ENCODE measurements around the gene IFNA13. TPM values are rescaled to one million over a fixed set of nuclear protein-coding genes. Genes with fewer than 3 reads are reported as not detected.

The IFNA13 gene
- total RNA-seq, 2 donors from 2014 or later, result not detected

DNA sequence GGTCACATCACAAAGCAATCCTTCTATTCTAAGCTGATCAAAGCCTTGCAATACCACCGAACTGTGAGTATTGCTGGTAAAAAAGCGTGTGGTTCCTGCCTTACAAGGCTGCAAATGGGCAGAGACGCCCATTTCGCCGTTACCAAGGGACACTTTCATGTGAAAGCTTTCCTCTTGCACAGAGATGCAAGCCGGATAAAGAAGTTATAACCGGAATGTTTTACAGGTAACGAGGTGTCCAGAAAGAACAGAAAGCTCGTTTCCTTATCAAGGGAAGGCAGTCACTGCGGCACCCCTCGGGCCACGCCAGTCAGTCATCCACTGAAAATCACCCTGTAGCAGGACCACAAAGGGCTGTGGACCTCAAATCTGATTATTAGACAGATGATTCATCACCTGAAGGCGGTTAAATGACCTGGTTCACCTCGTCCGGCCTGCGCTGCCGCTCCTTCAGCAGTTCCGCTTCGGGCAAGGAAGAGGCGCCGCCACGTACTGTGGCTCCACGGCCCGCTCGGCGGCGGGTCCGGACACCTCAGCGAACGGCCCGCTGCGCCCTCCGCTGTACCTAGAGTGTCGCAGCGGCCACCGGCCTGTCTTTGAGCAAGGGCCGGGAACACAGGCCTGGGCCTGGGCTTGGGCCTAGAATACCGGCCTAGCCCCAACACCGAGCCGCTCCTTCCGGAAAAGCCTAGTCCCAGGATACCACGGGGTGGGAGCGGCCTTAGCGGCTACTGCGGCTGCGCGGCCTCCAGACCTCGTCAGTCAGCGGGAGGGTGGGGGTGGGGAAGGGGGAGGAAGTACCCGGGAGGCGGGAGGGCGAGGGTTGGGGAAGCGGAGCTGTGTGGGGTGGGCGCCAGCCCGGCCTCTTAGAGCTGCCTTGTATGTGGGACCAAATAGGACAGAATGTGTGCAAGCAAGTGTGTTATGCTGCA lies 32.9 kb downstream of the IFNA13 start, which contains the start of gene KLHL9:
Gene KLHL9, minus strand, starts transcription at position 704 of the 932 bp plus-strand sequence. Its CDS starts 545 bp downstream, at position 159.
- ATAC-seq (replicated peaks in 1 of 2) (peak; percentile 90 to 91), DNase-seq (peak; percentile 82 to 87)
- Mint-ChIP-seq H3K4me3 (peak within 1 kb of the TSS; percentile 89 to 99), H3K27me3 (ENCODE audit: low read depth) (peaks cover 11% of the 10 kb centered on the region), H3K27ac (peak within 1 kb of the TSS; percentile 93), H3K4me1 (ENCODE audit: low read depth) (peaks cover 57% of the 10 kb centered on the region), H3K9me3 (no peaks in the 10 kb centered on the region), H3K36me3 (ENCODE audit: insufficient read depth in 2 of 2) (peaks cover 4 to 5% of the 10 kb centered on the region in 2 donors)

GRCh38 chr9:21333226-21333625 lies 34.6 kb downstream of the IFNA13 start:
- Mint-ChIP-seq H3K4me1 (ENCODE audit: low read depth) (peaks cover 68% of the 10 kb centered on the region), H3K36me3 (ENCODE audit: insufficient read depth in 2 of 2) (peaks cover 4 to 5% of the 10 kb centered on the region in 2 donors), H3K27ac (peak overlapping the region; percentile 67), H3K27me3 (ENCODE audit: low read depth) (peaks cover 4% of the 10 kb centered on the region), H3K4me3 (peak overlapping the region; percentile 89 to 99), H3K9me3 (no peaks in the 10 kb centered on the region)
- ATAC-seq (replicated peaks in 1 of 2) (no peak), DNase-seq (no peak)

- Mint-ChIP-seq H3K9me3 (no peaks in the 10 kb centered on the region), H3K36me3 (ENCODE audit: insufficient read depth in 2 of 2) (peaks cover 4 to 5% of the 10 kb centered on the region in 2 donors), H3K4me1 (ENCODE audit: low read depth) (peaks cover 81% of the 10 kb centered on the region), H3K27ac (no peak overlapping the region), H3K27me3 (ENCODE audit: low read depth) (no peaks in the 10 kb centered on the region), H3K4me3 (peak overlapping the region; percentile 89 to 99)
- ATAC-seq (replicated peaks in 1 of 2) (no peak), DNase-seq (no peak)
Measured at GRCh38 chr9:21331676-21332402, 36.0 kb downstream of the IFNA13 start.

- H3K27me3 Mint-ChIP-seq (ENCODE audit: low read depth), result no peaks in the 10 kb centered on the region
- H3K4me3 Mint-ChIP-seq, result no peak overlapping the region
- H3K4me1 Mint-ChIP-seq (ENCODE audit: low read depth), result peaks cover 46% of the 10 kb centered on the region
- ATAC-seq (replicated peaks in 1 of 2), result peak; percentile 69 to 84
- DNase-seq, result no peak
- H3K27ac Mint-ChIP-seq, result no peak overlapping the region
- no peaks in the 10 kb centered on the region for H3K9me3 Mint-ChIP-seq
- H3K36me3 Mint-ChIP-seq (ENCODE audit: insufficient read depth in 2 of 2), result peaks cover 5 to 10% of the 10 kb centered on the region in 2 donors
Measured at GRCh38 chr9:21326526-21327139, 41.2 kb downstream of the IFNA13 start.

- ATAC-seq (replicated peaks in 1 of 2), result no peak
- Mint-ChIP-seq H3K9me3 (no peaks in the 10 kb centered on the region), H3K36me3 (ENCODE audit: insufficient read depth in 2 of 2) (peaks cover 0 to 10% of the 10 kb centered on the region in 2 donors), H3K27ac (peak overlapping the region; percentile 83), H3K4me3 (no peak overlapping the region), H3K4me1 (ENCODE audit: low read depth) (peaks cover 28% of the 10 kb centered on the region), H3K27me3 (ENCODE audit: low read depth) (no peaks in the 10 kb centered on the region)
- no peak for DNase-seq
Measured at GRCh38 chr9:21324047-21324446, 43.8 kb downstream of the IFNA13 start.

- no peak for ATAC-seq (replicated peaks in 1 of 2)
- peaks cover 22% of the 10 kb centered on the region for H3K4me1 Mint-ChIP-seq (ENCODE audit: low read depth)
Measured at GRCh38 chr9:21322911-21323461, 44.9 kb downstream of the IFNA13 start.

GRCh38 chr9:21320465-21320864 lies 47.4 kb downstream of the IFNA13 start:
- Mint-ChIP-seq H3K9me3 (no peaks in the 10 kb centered on the region), H3K27ac (no peak overlapping the region), H3K36me3 (ENCODE audit: insufficient read depth in 2 of 2) (peaks cover 0 to 10% of the 10 kb centered on the region in 2 donors), H3K4me1 (ENCODE audit: low read depth) (peaks cover 5% of the 10 kb centered on the region), H3K4me3 (no peak overlapping the region), H3K27me3 (ENCODE audit: low read depth) (no peaks in the 10 kb centered on the region)
- ATAC-seq (replicated peaks in 1 of 2) (no peak), DNase-seq (no peak)

More at GRCh38 chr9:21322911-21323461, 44.9 kb downstream of the IFNA13 start:
- no peaks in the 10 kb centered on the region for H3K9me3 Mint-ChIP-seq
- H3K4me3 Mint-ChIP-seq, result no peak overlapping the region
- DNase-seq, result no peak
- no peaks in the 10 kb centered on the region for H3K27me3 Mint-ChIP-seq (ENCODE audit: low read depth)
- peaks cover 0 to 10% of the 10 kb centered on the region in 2 donors for H3K36me3 Mint-ChIP-seq (ENCODE audit: insufficient read depth in 2 of 2)
- H3K27ac Mint-ChIP-seq, result no peak overlapping the region

GRCh38 chr9:21317956-21318923 lies 49.6 kb downstream of the IFNA13 start:
- peaks cover 5% of the 10 kb centered on the region for H3K4me1 Mint-ChIP-seq (ENCODE audit: low read depth)
- ATAC-seq (replicated peaks in 1 of 2), result peak; percentile 45 to 69
- no peaks in the 10 kb centered on the region for H3K27me3 Mint-ChIP-seq (ENCODE audit: low read depth)
- H3K36me3 Mint-ChIP-seq (ENCODE audit: insufficient read depth in 2 of 2), result peaks cover 0 to 5% of the 10 kb centered on the region in 2 donors
- no peak overlapping the region for H3K27ac Mint-ChIP-seq
- H3K9me3 Mint-ChIP-seq, result no peaks in the 10 kb centered on the region
- H3K4me3 Mint-ChIP-seq, result no peak overlapping the region
- DNase-seq, result peak; percentile 20 to 24

Other genes with a start within 250 kb of the IFNA13 start
- not detected for gene IFNW1, start 226.2 kb downstream of the IFNA13 start, total RNA-seq
- gene IFNA21, start 201.4 kb downstream of the IFNA13 start, total RNA-seq, result not detected
- gene IFNA4, start 180.5 kb downstream of the IFNA13 start, total RNA-seq, result not detected
- not detected for gene IFNA7, start 165.9 kb downstream of the IFNA13 start, total RNA-seq
- not detected for gene IFNA10, start 160.9 kb downstream of the IFNA13 start, total RNA-seq
- not detected for gene IFNA16, start 150.7 kb downstream of the IFNA13 start, total RNA-seq
- gene IFNA17, start 139.8 kb downstream of the IFNA13 start, total RNA-seq, result not detected
- not detected for gene IFNA14, start 128.1 kb downstream of the IFNA13 start, total RNA-seq
- not detected for gene IFNA5, start 62.7 kb downstream of the IFNA13 start, total RNA-seq
- 10 to 100 TPM; 15.9 to 16.9 TPM for gene KLHL9, start 32.7 kb downstream of the IFNA13 start, total RNA-seq
- not detected for gene IFNA6, start 17.2 kb downstream of the IFNA13 start, total RNA-seq
- not detected for gene IFNA2, start 17.3 kb upstream of the IFNA13 start, total RNA-seq
- gene IFNA8, start 41.1 kb upstream of the IFNA13 start, total RNA-seq, result not detected
- not detected for gene IFNA1, start 72.4 kb upstream of the IFNA13 start, total RNA-seq
- not detected for gene IFNE, start 114.3 kb upstream of the IFNA13 start, total RNA-seq

Data from activated T-cell treated with anti-CD3 and anti-CD28 coated beads, Interleukin-2, amount 50 U/mL, for 72 hours (primary cell).